ENCODE measurements around the gene PIAS1.

Gene PIAS1

GRCh38 chr15:68196445-68197169, 142.5 kb downstream of the PIAS1 start:
- Histone ChIP-seq H3K4me3 (replicated peaks; ENCODE audit: low read depth, low read length) (no peak overlapping the region), H3K27me3 (replicated peaks; ENCODE audit: control insufficient read depth, insufficient read depth, low read length) (no peaks in the 10 kb centered on the region), H3K36me3 (ENCODE audit: control insufficient read depth, insufficient read depth, low read length) (peaks cover 28% of the 10 kb centered on the region)
- no peak for DNase-seq (ENCODE audit: extremely low read depth, insufficient read length)
- no peak for TF ChIP-seq CTCF (IDR thresholded peaks at IDR 0.05; ENCODE audit: insufficient read depth, low read length, poor library complexity, severe bottlenecking)

GRCh38 chr15:68197170-68197492, 143.0 kb downstream of the PIAS1 start:
- no peaks in the 10 kb centered on the region for H3K27me3 ChIP-seq (replicated peaks; ENCODE audit: control insufficient read depth, insufficient read depth, low read length)
- peaks cover 27% of the 10 kb centered on the region for H3K36me3 ChIP-seq (ENCODE audit: control insufficient read depth, insufficient read depth, low read length)
- DNase-seq (ENCODE audit: extremely low read depth, insufficient read length) = no peak
- H3K4me3 ChIP-seq (replicated peaks; ENCODE audit: low read depth, low read length) = no peak overlapping the region
- no peak for TF ChIP-seq CTCF (IDR thresholded peaks at IDR 0.05; ENCODE audit: insufficient read depth, low read length, poor library complexity, severe bottlenecking)

- peaks cover 21% of the 10 kb centered on the region for H3K36me3 ChIP-seq (ENCODE audit: control insufficient read depth, insufficient read depth, low read length)
- no peak for TF ChIP-seq CTCF (IDR thresholded peaks at IDR 0.05; ENCODE audit: insufficient read depth, low read length, poor library complexity, severe bottlenecking)
- no peak overlapping the region for H3K4me3 ChIP-seq (replicated peaks; ENCODE audit: low read depth, low read length)
- no peaks in the 10 kb centered on the region for H3K27me3 ChIP-seq (replicated peaks; ENCODE audit: control insufficient read depth, insufficient read depth, low read length)
- no peak for DNase-seq (ENCODE audit: extremely low read depth, insufficient read length)
Observed at GRCh38 chr15:68197661-68198437, 143.7 kb downstream of the PIAS1 start.

GRCh38 chr15:68199340-68199739, 145.2 kb downstream of the PIAS1 start:
- Histone ChIP-seq H3K36me3 (ENCODE audit: control insufficient read depth, insufficient read depth, low read length) (peaks cover 17% of the 10 kb centered on the region), H3K4me3 (replicated peaks; ENCODE audit: low read depth, low read length) (no peak overlapping the region), H3K27me3 (replicated peaks; ENCODE audit: control insufficient read depth, insufficient read depth, low read length) (no peaks in the 10 kb centered on the region)
- no peak for DNase-seq (ENCODE audit: extremely low read depth, insufficient read length)
- TF ChIP-seq CTCF (IDR thresholded peaks at IDR 0.05; ENCODE audit: insufficient read depth, low read length, poor library complexity, severe bottlenecking) = no peak

- H3K27me3 ChIP-seq (replicated peaks; ENCODE audit: control insufficient read depth, insufficient read depth, low read length) = no peaks in the 10 kb centered on the region
- peaks cover 17% of the 10 kb centered on the region for H3K36me3 ChIP-seq (ENCODE audit: control insufficient read depth, insufficient read depth, low read length)
- TF ChIP-seq CTCF (IDR thresholded peaks at IDR 0.05; ENCODE audit: insufficient read depth, low read length, poor library complexity, severe bottlenecking) = no peak
- H3K4me3 ChIP-seq (replicated peaks; ENCODE audit: low read depth, low read length) = no peak overlapping the region
- no peak for DNase-seq (ENCODE audit: extremely low read depth, insufficient read length)
Observed at GRCh38 chr15:68200016-68200861, 146.1 kb downstream of the PIAS1 start.
